GM12875 (cell line): ENCODE results near the gene MTRR.

ENCODE experiments used
- H3K4me3 ChIP-seq: one replicate; pipeline ENCODE4 v1.5.1; 2011; ENCODE audit warnings: low read depth, low read length, control low read depth
- CTCF ChIP-seq: IDR thresholded peaks from 2 replicates; pipeline ENCODE4 v1.5.1; 2011; ENCODE audit warnings: low read depth, mild to moderate bottlenecking, control low read depth, inconsistent platforms, low read length, moderate library complexity, borderline replicate concordance; ENCODE audit not compliant: insufficient read depth

Gene MTRR

GRCh38 chr5:7877851-7878250 is 8.9 kb downstream of the MTRR start:
- no peak for TF ChIP-seq CTCF
- no peak overlapping the region for H3K4me3 ChIP-seq

GRCh38 chr5:7878381-7878873 is 9.5 kb downstream of the MTRR start:
- no peak overlapping the region for H3K4me3 ChIP-seq
- TF ChIP-seq CTCF = no peak

GRCh38 chr5:7881091-7881490 is 12.1 kb downstream of the MTRR start:
- no peak overlapping the region for H3K4me3 ChIP-seq
- no peak; the same call in 1 of the 2 replicates for TF ChIP-seq CTCF

- H3K4me3 ChIP-seq = no peak overlapping the region
- TF ChIP-seq CTCF = no peak
Measured at GRCh38 chr5:7881816-7882215, 12.9 kb downstream of the MTRR start.

GRCh38 chr5:7882926-7883325 is 14.0 kb downstream of the MTRR start:
- TF ChIP-seq CTCF = no peak
- no peak overlapping the region for H3K4me3 ChIP-seq

GRCh38 chr5:7884491-7885267 is 15.7 kb downstream of the MTRR start:
- TF ChIP-seq CTCF = no peak
- no peak overlapping the region for H3K4me3 ChIP-seq

- no peak overlapping the region for H3K4me3 ChIP-seq
Measured at GRCh38 chr5:7886849-7887475, 18.0 kb downstream of the MTRR start.

More at GRCh38 chr5:7886849-7887475, 18.0 kb downstream of the MTRR start:
- TF ChIP-seq CTCF = peak; percentile 15; the same call in 1 of the 2 replicates
